HL-60/S4 (cell line): ENCODE data around the gene AOPEP.

ENCODE experiments used
- in situ Hi-C: fragments of 300-500 bp; cut with MboI; formaldehyde crosslinking; loops from 2 replicates; pipeline ENCODE4 v1.14.3; 2022; ENCODE audit warnings: low sequenced_read_pairs

AOPEP gene

GRCh38 chr9:94786586-94786985, 60.1 kb downstream of the AOPEP start:
- in situ Hi-C loops, result loop anchor here (10.0 kb wide), 1 partner anchor 338 kb away; no protein-coding TSS in a partner anchor

GRCh38 chr9:94787266-94787665, 60.8 kb downstream of the AOPEP start:
- in situ Hi-C loops, result loop anchor here (10.0 kb wide), 1 partner anchor 338 kb away; no protein-coding TSS in a partner anchor

GRCh38 chr9:94788570-94789105, 62.1 kb downstream of the AOPEP start:
- in situ Hi-C loops, result loop anchor here (10.0 kb wide), 1 partner anchor 336 kb away; no protein-coding TSS in a partner anchor

- in situ Hi-C loops, result no loop called here
Observed at GRCh38 chr9:94791435-94791834, 64.9 kb downstream of the AOPEP start.

GRCh38 chr9:94792511-94792910, 66.0 kb downstream of the AOPEP start:
- in situ Hi-C loops, result no loop called here

- in situ Hi-C loops, result no loop called here
Observed at GRCh38 chr9:94794476-94795167, 68.1 kb downstream of the AOPEP start.

- in situ Hi-C loops, result no loop called here
Observed at GRCh38 chr9:94796687-94797086, 70.2 kb downstream of the AOPEP start.

- in situ Hi-C loops, result no loop called here
Observed at GRCh38 chr9:94798201-94798600, 71.7 kb downstream of the AOPEP start.

- in situ Hi-C loops, result no loop called here
Observed at GRCh38 chr9:94798708-94799107, 72.2 kb downstream of the AOPEP start.

GRCh38 chr9:94799578-94800264, 73.2 kb downstream of the AOPEP start:
- in situ Hi-C loops, result no loop called here

- in situ Hi-C loops, result no loop called here
Observed at GRCh38 chr9:94800424-94801117, 74.1 kb downstream of the AOPEP start.

- in situ Hi-C loops, result no loop called here
Observed at GRCh38 chr9:94801234-94801633, 74.7 kb downstream of the AOPEP start.

- in situ Hi-C loops, result no loop called here
Observed at GRCh38 chr9:94801681-94802080, 75.2 kb downstream of the AOPEP start.

GRCh38 chr9:94802251-94802650, 75.8 kb downstream of the AOPEP start:
- in situ Hi-C loops, result no loop called here

- in situ Hi-C loops, result no loop called here
Observed at GRCh38 chr9:94802793-94803192, 76.3 kb downstream of the AOPEP start.

- in situ Hi-C loops, result no loop called here
Observed at GRCh38 chr9:94804316-94804715, 77.8 kb downstream of the AOPEP start.

GRCh38 chr9:94805051-94805489, 78.6 kb downstream of the AOPEP start:
- in situ Hi-C loops, result no loop called here

- in situ Hi-C loops, result no loop called here
Observed at GRCh38 chr9:94805585-94805984, 79.1 kb downstream of the AOPEP start.

- in situ Hi-C loops, result no loop called here
Observed at GRCh38 chr9:94806307-94806893, 79.9 kb downstream of the AOPEP start.

GRCh38 chr9:94807556-94807955, 81.1 kb downstream of the AOPEP start:
- in situ Hi-C loops, result no loop called here
